GM12892 (cell line): ENCODE data around the gene NSG2.

ENCODE experiments used
- POLR2A ChIP-seq: IDR thresholded peaks from 2 replicates; pipeline ENCODE4 v1.6.1; 2011; ENCODE audit warnings: low read depth, low read length, control low read depth
- POLR2AphosphoS5 ChIP-seq: IDR thresholded peaks from 2 replicates; pipeline ENCODE4 v1.6.1; 2011; ENCODE audit warnings: low read depth, low read length, control low read depth
- TAF1 ChIP-seq: IDR thresholded peaks from 2 replicates; pipeline ENCODE4 v1.6.1; 2011; ENCODE audit warnings: low read depth, mild to moderate bottlenecking, control low read depth, low read length, borderline replicate concordance

DNA sequence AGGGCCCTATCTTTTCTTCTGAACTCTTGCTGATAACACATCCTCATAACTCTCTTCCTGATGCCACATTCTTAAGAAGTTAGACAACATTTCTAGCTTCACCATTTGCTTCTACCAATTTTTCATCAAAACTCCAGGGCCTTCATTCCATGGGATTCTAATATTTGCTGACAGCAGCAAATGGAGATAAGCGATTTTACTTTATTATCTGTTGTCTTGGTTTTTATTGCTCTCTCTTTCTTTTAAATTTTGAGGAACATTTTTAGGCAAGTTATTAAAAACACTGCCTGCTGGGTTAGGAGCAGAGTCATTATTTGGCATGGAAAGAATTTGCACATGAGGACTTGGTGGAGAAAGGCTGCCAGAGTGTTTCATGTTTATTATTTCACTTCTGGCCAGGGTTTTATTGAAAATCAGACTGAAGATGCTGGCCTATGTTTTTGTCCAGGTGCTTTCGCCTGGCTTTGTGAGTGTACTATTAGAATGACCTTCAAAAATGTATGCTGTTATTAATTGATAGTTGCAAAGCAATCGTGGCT lies 27.7 kb downstream of the NSG2 start:
- TF ChIP-seq POLR2A (no peak), POLR2AphosphoS5 (no peak), TAF1 (no peak)
